Fibroblast of villous mesenchyme (primary cell): ENCODE results near the gene HADHA. TPM values are rescaled to one million over a fixed set of nuclear protein-coding genes. Genes with fewer than 3 reads are reported as not detected.

Experiments
- DNase-seq: peaks from one replicate; pipeline ENCODE4 v3.0.0-alpha.2; 2010; ENCODE audit warnings: low read depth
- H3K4me3 ChIP-seq: 2 replicates; pipeline ENCODE4 v1.5.1; 2011; ENCODE audit warnings: low read depth, mild to moderate bottlenecking, low read length
- CTCF ChIP-seq: IDR thresholded peaks from 2 replicates; pipeline ENCODE4 v1.5.1; 2012; ENCODE audit warnings: low read depth, mild to moderate bottlenecking, low read length; ENCODE audit not compliant: insufficient read depth
- total RNA-seq: library from RNA; depleted of rRNA; stranded (reverse); fragments of >200 nt; gene quantifications from 2 replicates; pipeline ENCODE4 v1.2.3, GENCODE V29; 2012

Gene HADHA
- total RNA-seq, 1 donor, result 122 TPM

GRCh38 chr2:26164641-26165211 is 79.7 kb downstream of the HADHA start:
- no peak for DNase-seq
- H3K4me3 ChIP-seq, result no peak overlapping the region
- TF ChIP-seq CTCF, result no peak

- no peak overlapping the region for H3K4me3 ChIP-seq
- DNase-seq, result no peak
- no peak for TF ChIP-seq CTCF
Measured at GRCh38 chr2:26164231-26164630, 80.2 kb downstream of the HADHA start.

DNA sequence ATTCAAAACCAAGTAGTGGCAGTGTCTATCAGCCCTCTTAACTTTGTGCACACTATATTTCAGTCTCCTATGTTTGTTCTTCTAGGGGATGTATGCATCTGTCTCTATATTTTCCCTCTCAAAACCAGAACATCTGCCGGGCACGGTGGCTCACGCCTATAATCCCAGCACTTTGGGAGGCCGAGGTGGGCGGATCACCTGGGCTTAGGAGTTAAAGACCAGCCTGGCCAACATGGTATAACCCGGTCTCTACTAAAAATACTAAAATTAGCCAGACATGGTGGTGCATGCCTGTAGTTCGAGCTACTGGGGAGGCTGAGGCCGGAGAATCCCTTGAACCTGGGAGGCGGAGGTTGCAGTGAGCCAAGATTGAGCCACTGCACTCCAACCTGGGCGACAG is 81.5 kb downstream of the HADHA start:
- TF ChIP-seq CTCF, result no peak
- DNase-seq, result no peak
- no peak overlapping the region for H3K4me3 ChIP-seq

DNA sequence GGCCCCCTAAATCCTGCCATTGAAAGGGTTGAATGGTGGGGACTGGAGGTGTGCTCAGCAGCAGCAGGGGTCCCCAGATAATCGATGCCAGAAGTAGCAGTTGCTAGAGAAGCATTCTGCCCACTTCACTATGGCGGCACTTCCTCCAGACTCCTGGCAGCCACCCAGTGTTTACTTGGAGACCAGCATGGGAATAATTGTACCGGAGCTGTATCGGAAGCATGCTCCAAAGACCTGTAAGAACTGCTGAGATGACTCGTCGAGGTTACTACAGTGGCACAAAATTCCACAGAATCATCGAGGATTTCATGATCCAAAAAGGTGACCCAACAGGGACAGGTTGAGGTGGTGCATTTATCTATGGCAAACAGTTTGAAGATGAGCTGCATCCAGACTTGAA is 82.5 kb downstream of the HADHA start:
- no peak overlapping the region for H3K4me3 ChIP-seq
- DNase-seq, result no peak
- TF ChIP-seq CTCF, result no peak

DNA sequence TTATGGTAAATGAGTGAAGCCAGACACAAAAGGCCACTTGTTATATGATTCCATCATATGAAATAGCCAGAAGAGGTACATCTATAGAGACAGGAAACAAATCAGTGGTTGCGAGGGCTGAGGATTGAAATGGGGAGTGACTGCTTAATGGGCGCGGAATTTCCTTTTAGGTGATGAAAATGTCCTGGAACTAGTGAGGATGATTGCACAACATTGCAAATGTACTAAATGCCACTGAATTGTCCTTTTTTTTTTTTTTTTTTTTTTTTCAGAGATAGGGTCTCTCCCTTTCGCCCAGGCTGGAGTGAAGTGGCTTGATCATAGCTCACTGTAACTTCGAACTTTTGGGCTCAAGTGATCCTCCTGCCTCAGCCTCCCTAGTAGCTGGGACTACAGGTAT is 86.9 kb downstream of the HADHA start:
- TF ChIP-seq CTCF, result no peak
- no peak for DNase-seq
- no peak overlapping the region for H3K4me3 ChIP-seq

- no peak overlapping the region for H3K4me3 ChIP-seq
- DNase-seq, result no peak
- no peak for TF ChIP-seq CTCF
Measured at GRCh38 chr2:26150243-26150642, 94.2 kb downstream of the HADHA start.

- TF ChIP-seq CTCF, result no peak
- DNase-seq, result no peak
- no peak overlapping the region for H3K4me3 ChIP-seq
Measured at GRCh38 chr2:26148501-26148900, 95.9 kb downstream of the HADHA start.
